OCI-LY7 (cell line): ENCODE measurements around the gene COL23A1. TPM values are rescaled to one million over a fixed set of nuclear protein-coding genes. Genes with fewer than 3 reads are reported as not detected.

Source experiments
- BruUV-seq: library from RNA; stranded (reverse); fragments of 400-500 nt; replicated peaks from 2 replicates; lab custom pipeline; 2021; lab: Mats Ljungman, UMichigan
- CTCF ChIA-PET: fragments of 300-600 bp; sonication (Branson Sonifier 250); formaldehyde crosslinking; loops from one replicate; lab custom pipeline; 2022; ENCODE audit warnings: antibody characterized with exemption; ENCODE audit not compliant: unreplicated experiment; lab: Charles Lee
- POLR2A ChIA-PET: fragments of 300-600 bp; sonication (Branson Sonifier 250); formaldehyde crosslinking; loops from one replicate; lab custom pipeline; 2022; ENCODE audit warnings: antibody characterized with exemption; lab: Charles Lee
- DNase-seq: peaks from one replicate; pipeline ENCODE4 v3.0.0-alpha.2; 2015; ENCODE audit warnings: low spot score
- H2AFZ ChIP-seq: fragments of 200-600 bp; sonication (generic), shearing (Covaris generic); 2 replicates; pipeline ENCODE4 v1.6.1; 2014; ENCODE audit warnings: mild to moderate bottlenecking, antibody characterized with exemption, low read length, moderate library complexity
- H3K27ac ChIP-seq: fragments of 200-600 bp; sonication (generic); 2 replicates; pipeline ENCODE4 v1.5.1; 2014; ENCODE audit warnings: mixed run types, low read depth, mild to moderate bottlenecking, moderate library complexity, low read length, inconsistent platforms; ENCODE audit not compliant: poor library complexity, severe bottlenecking
- H3K36me3 ChIP-seq: fragments of 200-600 bp; sonication (generic); 2 replicates; pipeline ENCODE4 v1.6.1; 2014; ENCODE audit warnings: mild to moderate bottlenecking, antibody characterized with exemption, low read length, moderate library complexity, mixed read lengths; ENCODE audit not compliant: insufficient read depth
- H3K4me1 ChIP-seq: fragments of 200-600 bp; sonication (generic); 2 replicates; pipeline ENCODE4 v1.5.1; 2014; ENCODE audit warnings: mild to moderate bottlenecking, low read length; ENCODE audit not compliant: insufficient read depth, poor library complexity, severe bottlenecking
- H3K4me2 ChIP-seq: fragments of 200-600 bp; sonication (generic); 2 replicates; pipeline ENCODE4 v1.6.1; 2014; ENCODE audit warnings: mild to moderate bottlenecking, low read length
- H3K4me3 ChIP-seq: fragments of 200-600 bp; sonication (generic); 2 replicates; pipeline ENCODE4 v1.5.1; 2014; ENCODE audit warnings: mild to moderate bottlenecking, low read depth, low read length; ENCODE audit not compliant: poor library complexity, severe bottlenecking
- H3K79me2 ChIP-seq: fragments of 200-600 bp; sonication (generic); 2 replicates; pipeline ENCODE4 v1.6.1; 2016; ENCODE audit warnings: low read depth, mild to moderate bottlenecking, low read length, moderate library complexity, mixed read lengths; ENCODE audit not compliant: insufficient read depth
- H3K9me2 ChIP-seq: fragments of 200-600 bp; sonication (generic); 2 replicates; pipeline ENCODE4 v1.6.1; 2016; ENCODE audit warnings: mild to moderate bottlenecking, low read length, mixed read lengths; ENCODE audit not compliant: insufficient read depth
- H3K9me3 ChIP-seq: fragments of 200-600 bp; sonication (generic); 2 replicates; pipeline ENCODE4 v1.6.1; 2014; ENCODE audit warnings: mild to moderate bottlenecking, mixed run types, low read length, mixed read lengths
- H4K20me1 ChIP-seq: fragments of 200-600 bp; sonication (generic); 2 replicates; pipeline ENCODE4 v1.6.1; 2014; ENCODE audit warnings: mild to moderate bottlenecking, antibody characterized with exemption, low read length, moderate library complexity, mixed read lengths; ENCODE audit not compliant: insufficient read depth
- EZH2phosphoT487 ChIP-seq: fragments of 200-600 bp; sonication (generic); IDR thresholded peaks from 2 replicates; pipeline ENCODE4 v1.6.1; 2018; ENCODE audit warnings: low read depth, borderline replicate concordance, mild to moderate bottlenecking, mixed run types, antibody characterized with exemption, low read length, moderate library complexity, mixed read lengths
- intact Hi-C: fragments of 100-400 bp; cut with micrococcal nuclease; formaldehyde crosslinking; loops from one replicate; pipeline ENCODE4 v1.10.0; 2022; ENCODE audit not compliant: unreplicated experiment
- total RNA-seq, 2 experiments: library from RNA; depleted of rRNA in 1 of 2; stranded (reverse); fragments of >200 nt in 1 of 2; shearing (Covaris generic) in 1 of 2; gene quantifications; 2 replicates each; pipeline ENCODE4 v1.2.3, GENCODE V29; 2014 to 2022
- TF ChIP-seq, protein P1 (sequence below): fragments of 200-600 bp; sonication (generic); conservative IDR thresholded peaks from 2 replicates; pipeline ENCODE4 v1.5.1; 2014; ENCODE audit warnings: mild to moderate bottlenecking, antibody characterized with exemption, low read length, moderate library complexity, mixed read lengths

The COL23A1 gene
- total RNA-seq, 2 experiments from 2014 or later = 0.53 TPM; not detected in 1

GRCh38 chr5:178221282-178221681 lies 368.9 kb downstream of the COL23A1 start:
- peaks cover 93% of the 10 kb centered on the region for H3K36me3 ChIP-seq
- 0 out of 2 replicates have a peak, but pooled peaks cover 6% of the 10 kb centered on the region for H4K20me1 ChIP-seq
- H3K4me2 ChIP-seq = no peak overlapping the region
- H3K79me2 ChIP-seq = peaks cover 3% of the 10 kb centered on the region; the same call in 1 of the 2 replicates
- no peaks in the 10 kb centered on the region for H3K9me2 ChIP-seq
- DNase-seq = no peak
- no peak overlapping the region for H2AFZ ChIP-seq
- ChIA-PET POLR2A (no interaction called here), CTCF (no interaction called here)
- H3K4me3 ChIP-seq = no peak overlapping the region
- intact Hi-C loops = no loop called here
- H3K27ac ChIP-seq = no peak overlapping the region
- no TSS peak for BruUV-seq
- H3K4me1 ChIP-seq = peaks cover 5% of the 10 kb centered on the region
- TF ChIP-seq, protein P1, sequence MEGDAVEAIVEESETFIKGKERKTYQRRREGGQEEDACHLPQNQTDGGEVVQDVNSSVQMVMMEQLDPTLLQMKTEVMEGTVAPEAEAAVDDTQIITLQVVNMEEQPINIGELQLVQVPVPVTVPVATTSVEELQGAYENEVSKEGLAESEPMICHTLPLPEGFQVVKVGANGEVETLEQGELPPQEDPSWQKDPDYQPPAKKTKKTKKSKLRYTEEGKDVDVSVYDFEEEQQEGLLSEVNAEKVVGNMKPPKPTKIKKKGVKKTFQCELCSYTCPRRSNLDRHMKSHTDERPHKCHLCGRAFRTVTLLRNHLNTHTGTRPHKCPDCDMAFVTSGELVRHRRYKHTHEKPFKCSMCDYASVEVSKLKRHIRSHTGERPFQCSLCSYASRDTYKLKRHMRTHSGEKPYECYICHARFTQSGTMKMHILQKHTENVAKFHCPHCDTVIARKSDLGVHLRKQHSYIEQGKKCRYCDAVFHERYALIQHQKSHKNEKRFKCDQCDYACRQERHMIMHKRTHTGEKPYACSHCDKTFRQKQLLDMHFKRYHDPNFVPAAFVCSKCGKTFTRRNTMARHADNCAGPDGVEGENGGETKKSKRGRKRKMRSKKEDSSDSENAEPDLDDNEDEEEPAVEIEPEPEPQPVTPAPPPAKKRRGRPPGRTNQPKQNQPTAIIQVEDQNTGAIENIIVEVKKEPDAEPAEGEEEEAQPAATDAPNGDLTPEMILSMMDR = no peak
- no peaks in the 10 kb centered on the region for H3K9me3 ChIP-seq

DNA sequence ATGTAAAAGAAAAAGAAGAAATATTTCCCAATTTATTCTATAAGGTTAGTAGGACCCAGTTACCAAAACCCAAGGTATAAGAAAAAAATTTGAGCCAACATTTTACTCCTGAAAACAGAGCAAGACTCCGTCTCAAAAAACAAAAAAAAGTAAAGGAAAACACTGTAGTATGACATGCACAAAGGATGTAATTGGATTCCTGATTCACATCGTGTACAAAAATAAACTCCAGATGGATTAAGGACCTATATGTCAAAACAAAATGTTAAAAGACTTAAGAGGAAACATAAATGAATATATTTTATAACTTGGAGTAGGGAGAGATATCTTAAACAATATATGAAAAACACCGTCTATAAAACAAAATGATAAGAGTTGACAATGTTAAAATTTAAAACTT lies 371.4 kb downstream of the COL23A1 start:
- Histone ChIP-seq H3K9me3 (no peaks in the 10 kb centered on the region), H3K79me2 (peaks cover 3% of the 10 kb centered on the region; the same call in 1 of the 2 replicates), H3K4me3 (no peak overlapping the region), H2AFZ (no peak overlapping the region), H3K36me3 (peaks cover 95% of the 10 kb centered on the region), H3K4me2 (no peak overlapping the region), H3K9me2 (no peaks in the 10 kb centered on the region), H4K20me1 (0 out of 2 replicates have a peak, but pooled peaks cover 6% of the 10 kb centered on the region), H3K4me1 (peaks cover 26% of the 10 kb centered on the region), H3K27ac (no peak overlapping the region)
- TF ChIP-seq, protein P1 = no peak
- no peak for TF ChIP-seq EZH2phosphoT487
- ChIA-PET CTCF (no interaction called here), POLR2A (interaction anchor here (0.6 kb wide), 1 partner anchor 10 kb away, joined by 5 read pairs; no protein-coding TSS in a partner anchor)
- intact Hi-C loops = no loop called here
- no TSS peak for BruUV-seq
- DNase-seq = no peak

- Histone ChIP-seq H2AFZ (no peak overlapping the region), H4K20me1 (0 out of 2 replicates have a peak, but pooled peaks cover 6% of the 10 kb centered on the region), H3K9me2 (no peaks in the 10 kb centered on the region), H3K4me3 (no peak overlapping the region), H3K4me1 (peaks cover 31% of the 10 kb centered on the region), H3K9me3 (no peaks in the 10 kb centered on the region), H3K27ac (no peak overlapping the region), H3K36me3 (peaks cover 95% of the 10 kb centered on the region), H3K4me2 (no peak overlapping the region), H3K79me2 (peaks cover 3% of the 10 kb centered on the region; the same call in 1 of the 2 replicates)
- no peak for DNase-seq
- ChIA-PET CTCF (no interaction called here), POLR2A (interaction anchor here (0.6 kb wide), 1 partner anchor 11 kb away, joined by 5 read pairs; no protein-coding TSS in a partner anchor)
- TF ChIP-seq, protein P1 = no peak
- no peak for TF ChIP-seq EZH2phosphoT487
- intact Hi-C loops = no loop called here
- BruUV-seq = TSS peak; percentile 39
These were observed 371.9 kb downstream of the COL23A1 start for GRCh38 chr5:178218237-178218776.
